Measurements from ENCODE around the gene GLG1.
"Not testable (repeated sequence)": the region's sequence is repeated elsewhere in the genome, so short reads cannot be mapped to it uniquely, and the experiment has no call there.

- TF ChIP-seq CTCF (IDR thresholded peaks at IDR 0.05; ENCODE audit: low read depth, low read length); POLR2A (IDR thresholded peaks at IDR 0.05; ENCODE audit: extremely low read depth, insufficient read length); MAX (IDR thresholded peaks at IDR 0.05; ENCODE audit: low read depth, low read length); MYC (IDR thresholded peaks at IDR 0.05; ENCODE audit: low read depth, low read length): not testable (repeated sequence)
These were observed 83.2 kb downstream of the GLG1 start for GRCh38 chr16:74523706-74524105.

Data from NB4 (cell line).